GM12878 (cell line): ENCODE data around the gene CCDC169. TPM values are rescaled to one million over a fixed set of nuclear protein-coding genes. Genes with fewer than 3 reads are reported as not detected.

Source experiments
- BMI1 ChIP-seq: fragments of 450-650 bp; IDR thresholded peaks from 2 replicates; pipeline ENCODE4 v1.6.1; 2016; ENCODE audit warnings: mild to moderate bottlenecking, moderate library complexity, borderline replicate concordance
- CHD1 ChIP-seq: IDR thresholded peaks from 2 replicates; pipeline ENCODE4 v1.6.1; 2012; ENCODE audit warnings: low read depth, low read length, improper control_type of control experiment
- ETV6 ChIP-seq, 2 experiments: fragments of 450-650 bp in 1 of 2; IDR thresholded peaks in 1 of 2; conservative IDR thresholded peaks in 1 of 2; 2 replicates each; pipeline ENCODE4 v1.6.1; 2014; ENCODE audit warnings: antibody characterized with exemption in 1 of 2, borderline replicate concordance in 1 of 2, low read depth in 1 of 2, mild to moderate bottlenecking in 1 of 2, moderate library complexity in 1 of 2
- EZH2 ChIP-seq: IDR thresholded peaks from 2 replicates; pipeline ENCODE4 v1.6.1; 2012; ENCODE audit warnings: low read depth, mild to moderate bottlenecking, control low read depth, inconsistent platforms, low read length, borderline replicate concordance; ENCODE audit not compliant: control insufficient read depth
- HDGF ChIP-seq: fragments of 450-650 bp; IDR thresholded peaks from 2 replicates; pipeline ENCODE4 v1.6.1; 2016; ENCODE audit warnings: antibody characterized with exemption
- MYB ChIP-seq: fragments of 150-350 bp; IDR thresholded peaks from 2 replicates; pipeline ENCODE4 v1.6.1; 2014; ENCODE audit warnings: mild to moderate bottlenecking, low read depth, low read length, borderline replicate concordance
- NR2C1 ChIP-seq: fragments of 450-650 bp; IDR thresholded peaks from 2 replicates; pipeline ENCODE4 v1.6.1; 2017; ENCODE audit warnings: antibody characterized with exemption, mild to moderate bottlenecking, moderate library complexity
- REST ChIP-seq: IDR thresholded peaks from 2 replicates; pipeline ENCODE4 v1.6.1; 2012; ENCODE audit warnings: mild to moderate bottlenecking, low read depth, low read length
- SIX5 ChIP-seq: IDR thresholded peaks from 2 replicates; pipeline ENCODE4 v1.6.1; 2011; ENCODE audit warnings: mild to moderate bottlenecking, low read depth, low read length, moderate library complexity; ENCODE audit not compliant: severe bottlenecking
- SKIL ChIP-seq: fragments of 450-650 bp; IDR thresholded peaks from 2 replicates; pipeline ENCODE4 v1.6.1; 2017; ENCODE audit warnings: mild to moderate bottlenecking, low read depth, inconsistent platforms; ENCODE audit not compliant: poor library complexity, severe bottlenecking
- SMAD5 ChIP-seq: IDR thresholded peaks from 2 replicates; pipeline ENCODE4 v1.6.1; 2016; ENCODE audit warnings: antibody characterized with exemption, low read depth
- SREBF1 ChIP-seq: IDR thresholded peaks from 2 replicates; pipeline ENCODE4 v1.6.1; 2012; ENCODE audit warnings: mild to moderate bottlenecking, low read length
- SREBF2 ChIP-seq: IDR thresholded peaks from 2 replicates; pipeline ENCODE4 v1.6.1; 2012; ENCODE audit warnings: mild to moderate bottlenecking, low read length
- STAT3 ChIP-seq: IDR thresholded peaks from 2 replicates; pipeline ENCODE4 v1.6.1; 2011; ENCODE audit warnings: low read depth, low read length, improper control_type of control experiment
- ZBTB33 ChIP-seq: fragments of 450-650 bp; IDR thresholded peaks from 2 replicates; pipeline ENCODE4 v1.6.1; 2017; ENCODE audit warnings: mild to moderate bottlenecking
- ZNF24 ChIP-seq: fragments of 450-650 bp; IDR thresholded peaks from 2 replicates; pipeline ENCODE4 v1.6.1; 2017; ENCODE audit warnings: antibody characterized with exemption, mild to moderate bottlenecking
- ZNF592 ChIP-seq: fragments of 450-650 bp; IDR thresholded peaks from 2 replicates; pipeline ENCODE4 v1.6.1; 2017; ENCODE audit warnings: mild to moderate bottlenecking, moderate library complexity
- polyA plus RNA-seq, 11 experiments: library from polyadenylated mRNA; depleted of rRNA in 4 of 11; unstranded in 6 of 11; stranded (reverse) in 5 of 11; fragments of >200 nt; fragmentation: Nextera tagmentation in 4 of 11; fragmentation: Illumina TruSeq in 1 of 11; extraction: Ambion mirVana in 4 of 11; extraction: Trizol in 1 of 11; gene quantifications; 1 replicate in 1 of 11; 2 replicates in 10 of 11; pipeline versions ENCODE4 v1.2.1 to v1.2.3, GENCODE V29; 2011 to 2016; ENCODE audit warnings: inconsistent platforms in 2 of 11, missing spikeins in 2 of 11, low read depth in 1 of 11
- total RNA-seq, 4 experiments: library from RNA; depleted of rRNA in 3 of 4; stranded (reverse); fragments of >200 nt in 3 of 4; fragmentation: Illumina TruSeq in 1 of 4; extraction: Trizol in 1 of 4; gene quantifications; 2 replicates each; pipeline versions ENCODE4 v1.2.1 to v1.2.3, GENCODE V29; 2013 to 2021

Gene CCDC169
- total and polyA plus RNA-seq, 10 of the 15 experiments (the other 5 are each of a cell fraction or from before 2014, with no cell fraction given): 0.13 to 1.4 (median 0.24) TPM; not detected in 4

- TF ChIP-seq REST (no peak), SREBF2 (no peak), NR2C1 (no peak), ETV6 (conservative IDR thresholded peaks at IDR 0.05 in 1 of 2, IDR thresholded peaks at IDR 0.05 in 1 of 2; ENCODE audit: borderline replicate concordance in 1 of 2, low read depth in 1 of 2) (no peak), ZNF24 (0 out of 2 replicates have a peak, but pooled peaks have one; percentile 42), HDGF (peak; percentile 51; the same call in 1 of the 2 replicates), SMAD5 (no peak), SREBF1 (no peak), BMI1 (no peak), SKIL (no peak), MYB (no peak), CHD1 (0 out of 2 replicates have a peak, but pooled peaks have one; percentile 81), SIX5 (no peak), STAT3 (no peak), EZH2 (no peak), ZBTB33 (no peak), ZNF592 (peak; percentile 74; the same call in 1 of the 2 replicates)
Observed at GRCh38 chr13:36346222-36347083, 48.8 kb upstream of the CCDC169 start, which contains the start of gene SPART (continued).
